Measurements from ENCODE around the gene CNTFR. TPM values are rescaled to one million over a fixed set of nuclear protein-coding genes. Genes with fewer than 3 reads are reported as not detected.

Gene CNTFR
- total RNA-seq, 1 donor: not detected

DNA sequence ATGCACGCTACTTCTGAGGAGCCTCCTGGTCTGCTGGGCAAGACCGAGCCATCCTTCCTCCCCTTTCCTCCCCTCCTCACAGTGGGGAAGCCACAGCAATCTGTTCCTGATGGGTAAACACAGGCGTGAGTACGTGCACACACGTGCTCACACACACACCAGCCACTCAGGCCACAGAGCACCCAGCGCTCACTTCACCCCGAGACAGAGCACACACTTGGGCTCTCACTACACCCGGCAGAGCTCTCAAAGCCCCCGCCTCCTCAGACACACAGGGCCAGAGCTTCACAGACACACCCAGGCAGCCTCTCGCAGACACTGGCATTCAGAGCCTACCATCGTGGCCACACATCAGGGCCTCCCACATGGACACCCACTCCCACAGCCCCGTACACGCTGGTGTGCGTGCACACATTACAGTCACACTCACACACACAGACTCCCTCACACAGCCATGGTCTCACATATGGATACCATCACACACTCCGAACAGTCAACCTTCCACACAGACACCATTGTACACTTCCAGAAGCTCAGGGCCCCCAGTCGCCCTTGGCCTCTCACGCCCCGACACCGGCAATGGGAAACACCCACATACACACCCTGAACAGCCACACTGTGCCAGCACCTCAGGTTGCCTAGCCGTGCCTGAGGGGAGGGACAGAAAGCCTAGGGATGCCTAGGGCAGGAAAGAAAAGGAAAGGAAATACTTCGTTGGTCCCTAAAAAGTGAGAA is 13.5 kb downstream of the CNTFR start:
- no peak for DNase-seq (ENCODE audit: low read depth)
- no peak for TF ChIP-seq CTCF (IDR thresholded peaks at IDR 0.05; ENCODE audit: insufficient read depth, low read depth, low read length)
- H3K4me3 ChIP-seq (ENCODE audit: low read depth, low read length): no peak overlapping the region

DNA sequence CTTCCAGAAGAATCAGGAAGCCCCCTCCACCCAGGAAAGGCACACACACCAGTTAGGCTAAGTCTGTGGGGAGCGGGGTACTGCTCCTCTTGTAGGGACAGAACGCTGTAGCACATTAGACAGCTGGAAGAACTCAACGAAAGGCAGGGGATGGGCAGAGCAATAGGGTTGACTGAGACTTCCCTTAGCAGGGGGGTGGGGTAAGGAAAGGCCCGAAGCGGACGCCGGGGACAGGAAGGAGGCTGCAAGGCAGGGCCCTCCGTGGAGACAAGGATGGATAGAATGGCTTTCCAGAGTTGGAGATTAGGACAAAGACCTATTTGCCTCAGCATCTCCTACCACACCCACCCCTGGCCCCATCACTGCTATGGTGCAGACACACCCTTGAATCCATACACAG is 14.3 kb downstream of the CNTFR start:
- no peak for TF ChIP-seq CTCF (IDR thresholded peaks at IDR 0.05; ENCODE audit: insufficient read depth, low read depth, low read length)
- H3K4me3 ChIP-seq (ENCODE audit: low read depth, low read length): no peak overlapping the region
- no peak for DNase-seq (ENCODE audit: low read depth)

GRCh38 chr9:34574571-34574970 is 15.0 kb downstream of the CNTFR start:
- no peak overlapping the region for H3K4me3 ChIP-seq (ENCODE audit: low read depth, low read length)
- no peak for DNase-seq (ENCODE audit: low read depth)
- no peak for TF ChIP-seq CTCF (IDR thresholded peaks at IDR 0.05; ENCODE audit: insufficient read depth, low read depth, low read length)

DNA sequence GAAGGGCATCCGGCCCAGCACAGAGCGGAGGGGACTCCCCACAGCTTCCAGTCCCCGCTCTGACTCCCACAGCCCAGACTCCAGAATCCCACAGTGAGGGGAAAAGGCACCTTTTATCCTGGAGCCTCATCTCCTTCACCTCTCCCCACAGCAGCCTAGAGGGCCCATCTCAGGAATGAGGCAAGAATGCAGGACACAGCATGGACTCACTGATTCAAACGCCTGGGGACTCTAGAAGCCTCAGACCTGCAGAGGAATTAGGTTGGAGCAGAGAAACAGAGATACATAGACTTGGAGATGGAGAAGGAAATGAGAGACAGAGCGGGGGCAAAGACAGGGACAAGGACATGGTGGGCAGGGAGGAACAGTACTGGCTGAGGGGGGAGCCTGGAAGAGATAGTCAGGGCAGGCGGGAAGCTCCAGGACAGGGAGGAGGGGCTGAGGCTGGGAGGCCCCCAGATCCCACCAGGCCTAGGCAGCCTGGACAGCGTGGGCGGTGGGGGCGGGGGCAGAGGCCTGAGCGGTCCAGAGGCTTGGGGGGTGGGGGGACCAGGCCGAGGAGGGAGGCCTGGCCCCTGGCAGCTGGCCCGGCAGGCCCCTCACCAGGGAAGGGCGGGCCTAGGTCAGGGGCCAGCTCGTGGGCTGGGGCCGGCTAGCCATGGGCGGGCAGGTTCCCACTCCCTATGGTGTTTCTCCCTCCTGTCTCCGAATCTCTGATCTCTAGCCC is 15.8 kb downstream of the CNTFR start:
- DNase-seq (ENCODE audit: low read depth): no peak
- H3K4me3 ChIP-seq (ENCODE audit: low read depth, low read length): no peak overlapping the region
- no peak for TF ChIP-seq CTCF (IDR thresholded peaks at IDR 0.05; ENCODE audit: insufficient read depth, low read depth, low read length)

DNA sequence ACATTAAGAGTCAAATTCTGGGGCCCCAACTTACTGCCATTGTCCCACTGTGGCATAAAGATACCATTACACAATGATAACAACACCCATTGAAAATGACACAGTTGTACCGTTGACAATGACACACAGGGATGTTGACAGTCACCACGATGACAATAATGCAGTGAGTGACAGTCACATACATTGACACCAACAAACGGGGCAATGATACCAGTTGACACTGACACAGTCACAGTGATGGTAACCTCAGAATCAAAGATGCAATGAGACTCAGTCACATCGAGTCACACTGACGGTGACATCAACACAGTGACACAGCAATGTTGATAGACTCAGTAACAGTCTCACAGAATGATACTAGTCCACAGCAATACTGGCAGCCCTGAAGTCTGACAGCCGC is 16.9 kb downstream of the CNTFR start:
- TF ChIP-seq CTCF (IDR thresholded peaks at IDR 0.05; ENCODE audit: insufficient read depth, low read depth, low read length): no peak
- no peak overlapping the region for H3K4me3 ChIP-seq (ENCODE audit: low read depth, low read length)
- DNase-seq (ENCODE audit: low read depth): no peak

GRCh38 chr9:34572092-34572491 is 17.4 kb downstream of the CNTFR start:
- DNase-seq (ENCODE audit: low read depth): no peak
- no peak for TF ChIP-seq CTCF (IDR thresholded peaks at IDR 0.05; ENCODE audit: insufficient read depth, low read depth, low read length)

More at GRCh38 chr9:34572092-34572491, 17.4 kb downstream of the CNTFR start:
- no peak overlapping the region for H3K4me3 ChIP-seq (ENCODE audit: low read depth, low read length)

Measured in fibroblast of villous mesenchyme (primary cell).